Germinal center (tissue), 1 donor: Measurements from ENCODE around the gene DNAJA3.

Experiments used
- DNase-seq: peaks from one replicate; pipeline ENCODE4 v3.0.0; 2012; ENCODE audit warnings: mixed read lengths, low spot score

DNAJA3 gene

DNA sequence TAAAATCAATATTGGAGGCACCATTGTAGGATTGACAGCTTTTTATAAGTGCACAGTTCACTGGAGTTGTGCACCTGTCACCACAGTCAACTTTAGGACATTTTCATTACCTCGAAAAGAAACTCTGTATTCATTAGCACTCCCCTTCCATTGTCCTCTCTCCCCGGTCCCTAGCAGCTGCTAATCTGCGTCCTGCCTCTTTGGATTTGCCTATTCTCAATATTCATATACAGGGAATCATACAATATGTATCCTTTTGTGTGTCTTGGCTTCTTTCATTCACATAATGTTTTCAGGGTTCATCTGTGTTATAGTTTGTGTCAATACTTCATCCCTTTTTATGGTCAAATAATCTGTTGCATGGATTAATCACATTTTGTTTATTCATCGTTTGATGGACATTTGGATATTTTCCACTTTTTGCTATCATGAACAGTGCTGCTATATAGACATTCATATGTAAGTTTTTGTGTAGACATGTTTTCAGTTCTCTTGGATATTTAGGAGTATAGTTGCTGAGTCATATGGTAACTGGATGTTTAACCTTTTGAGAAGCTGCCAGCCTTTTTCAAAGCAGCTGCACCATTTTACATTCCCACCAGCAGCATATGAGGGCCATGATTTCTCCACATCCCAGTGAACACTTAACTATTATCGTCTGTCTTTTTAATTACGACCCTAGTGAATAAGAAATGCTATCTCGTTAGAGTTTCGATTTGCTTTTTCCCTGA, 9.8 kb downstream of the DNAJA3 start:
- no peak for DNase-seq

DNA sequence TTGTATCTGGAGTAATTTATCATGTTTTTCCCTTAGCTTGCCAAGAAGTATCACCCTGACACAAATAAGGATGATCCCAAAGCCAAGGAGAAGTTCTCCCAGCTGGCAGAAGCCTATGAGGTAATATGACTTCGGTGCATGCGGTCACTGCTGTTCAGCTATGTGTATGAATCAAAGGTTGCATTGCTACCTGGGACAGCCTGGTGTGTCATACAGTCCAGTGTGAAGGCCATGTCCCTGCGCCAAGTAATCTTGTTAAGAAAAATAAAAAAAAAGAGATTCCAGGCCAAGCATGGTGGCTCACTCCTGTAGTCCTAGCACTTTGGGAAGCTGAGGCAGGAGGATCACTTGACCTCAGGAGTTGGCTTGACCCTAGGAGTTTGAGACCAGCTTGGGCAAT, 11.7 kb downstream of the DNAJA3 start:
- no peak for DNase-seq

DNA sequence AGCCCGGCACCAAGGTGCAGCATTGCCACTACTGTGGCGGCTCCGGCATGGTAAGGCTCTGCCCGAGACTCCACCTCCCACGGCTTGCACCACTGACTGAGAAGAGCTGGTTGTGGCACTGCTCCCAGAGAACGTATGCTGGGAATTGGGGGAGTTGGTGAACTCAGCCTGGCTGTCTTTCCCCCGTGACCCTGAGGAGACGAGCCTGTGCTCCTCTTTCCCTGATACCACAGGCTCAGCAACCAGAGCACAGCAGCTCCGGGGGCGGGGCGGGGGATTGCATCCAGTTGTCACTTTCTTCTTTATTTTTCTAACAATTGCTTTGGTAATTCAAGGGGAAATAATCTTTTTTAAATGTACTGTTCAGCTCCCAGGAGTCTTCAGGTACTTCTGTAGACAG, 16.7 kb downstream of the DNAJA3 start:
- DNase-seq, result no peak

DNA sequence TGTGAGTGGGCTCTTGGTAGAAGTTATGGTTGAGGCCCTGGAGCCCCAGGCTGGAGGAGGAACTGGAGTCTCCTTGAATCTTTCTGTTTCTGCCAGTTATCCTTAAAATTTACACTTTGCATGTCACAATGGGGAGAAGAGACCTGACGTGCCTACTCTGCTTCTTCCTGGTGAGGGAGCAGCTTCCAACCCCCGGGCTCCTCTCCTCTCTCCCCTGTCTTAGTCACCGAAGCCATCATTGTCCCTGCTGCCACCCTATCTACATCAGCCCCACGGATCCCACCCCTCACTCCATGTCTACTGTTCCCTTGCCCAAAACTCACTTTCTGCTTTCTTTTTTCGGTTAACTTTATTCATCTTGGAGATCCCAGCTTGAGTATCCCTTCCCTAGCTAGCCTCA, 17.6 kb downstream of the DNAJA3 start:
- no peak for DNase-seq

DNA sequence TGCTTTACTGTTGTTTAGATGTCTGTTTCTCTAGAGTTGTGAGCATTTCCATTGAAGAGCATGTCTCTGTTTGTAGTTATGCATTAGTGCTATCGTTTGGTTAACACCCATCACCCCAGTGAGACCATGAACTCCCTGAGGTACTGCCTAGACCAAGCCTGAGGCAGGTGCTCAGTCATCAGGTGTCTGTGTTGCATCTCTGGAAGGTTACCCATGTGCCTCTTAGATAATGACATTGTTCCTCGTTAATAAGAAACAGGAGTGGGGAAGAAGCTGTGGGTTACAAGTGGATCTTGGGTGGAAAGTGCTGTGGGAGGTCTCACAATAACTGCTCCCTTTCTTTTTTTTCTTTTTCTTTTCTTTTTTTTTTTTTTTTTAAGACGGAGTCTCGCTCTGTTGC, 18.3 kb downstream of the DNAJA3 start:
- DNase-seq, result no peak

DNA sequence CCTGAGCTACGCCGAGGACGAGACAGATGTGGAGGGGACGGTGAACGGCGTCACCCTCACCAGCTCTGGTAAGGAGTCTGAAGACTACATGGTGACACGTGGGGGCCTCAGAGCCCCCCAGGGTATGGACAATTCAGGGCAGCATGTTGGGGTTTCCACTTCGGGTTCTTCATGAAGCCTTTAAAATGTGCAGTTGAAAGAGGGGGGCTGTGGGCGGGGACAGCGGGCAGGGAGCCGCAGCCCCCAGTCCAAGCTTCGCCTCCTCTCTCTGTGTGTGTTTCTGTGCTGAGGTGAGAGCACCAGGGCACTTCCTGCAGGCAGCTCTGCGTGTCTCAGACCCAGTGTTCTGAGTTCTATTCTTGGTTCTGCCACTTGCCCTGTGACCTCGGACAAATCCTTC, 24.8 kb downstream of the DNAJA3 start:
- no peak for DNase-seq

DNA sequence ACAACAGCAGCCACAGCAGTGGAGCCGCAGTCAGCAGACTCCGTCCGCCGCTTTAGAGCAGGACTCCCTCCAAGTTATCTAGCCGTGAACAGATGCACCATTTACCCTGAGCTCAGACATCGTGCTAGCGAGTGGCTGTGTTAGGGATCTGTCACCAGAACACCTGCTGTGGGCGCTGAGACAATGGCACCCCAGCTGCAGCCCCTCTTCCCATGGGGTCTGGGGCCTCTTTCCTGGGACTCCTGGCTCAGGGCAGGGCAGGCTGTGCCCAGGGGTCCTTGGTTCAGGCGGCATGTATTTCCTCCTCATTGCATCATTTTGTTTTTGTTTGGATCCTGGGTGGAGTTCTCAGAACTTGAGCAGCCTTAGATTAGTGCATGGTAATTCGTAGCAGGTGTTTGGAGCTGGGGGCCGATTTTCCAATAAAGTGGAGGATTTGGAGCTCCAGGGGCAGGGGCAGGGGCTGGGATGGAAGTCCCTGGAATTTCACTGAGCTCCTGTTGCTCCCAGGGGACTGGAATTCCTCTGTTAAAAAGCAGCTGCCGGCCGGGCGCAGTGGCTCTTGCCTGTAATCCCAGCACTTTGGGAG, 25.4 kb downstream of the DNAJA3 start:
- DNase-seq, result no peak

DNA sequence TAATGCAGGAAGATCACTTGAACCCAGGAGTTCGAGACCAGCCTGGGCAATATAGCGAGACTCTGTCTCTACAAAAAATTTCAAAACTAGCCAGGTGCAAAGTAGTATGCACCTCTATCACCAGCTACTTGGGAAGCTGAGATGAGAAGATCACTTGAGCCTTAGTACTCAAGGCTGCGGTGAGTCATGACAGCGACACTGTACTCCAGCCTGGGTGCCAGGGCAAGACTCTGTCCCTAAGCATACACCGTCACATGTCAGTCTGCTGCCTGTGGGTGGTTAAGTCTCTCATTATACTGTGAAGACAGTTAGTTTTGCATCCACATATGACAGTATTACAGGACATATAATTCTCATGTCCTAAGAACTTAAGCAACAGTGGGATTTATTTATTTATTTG, 27.0 kb downstream of the DNAJA3 start:
- DNase-seq, result no peak

DNA sequence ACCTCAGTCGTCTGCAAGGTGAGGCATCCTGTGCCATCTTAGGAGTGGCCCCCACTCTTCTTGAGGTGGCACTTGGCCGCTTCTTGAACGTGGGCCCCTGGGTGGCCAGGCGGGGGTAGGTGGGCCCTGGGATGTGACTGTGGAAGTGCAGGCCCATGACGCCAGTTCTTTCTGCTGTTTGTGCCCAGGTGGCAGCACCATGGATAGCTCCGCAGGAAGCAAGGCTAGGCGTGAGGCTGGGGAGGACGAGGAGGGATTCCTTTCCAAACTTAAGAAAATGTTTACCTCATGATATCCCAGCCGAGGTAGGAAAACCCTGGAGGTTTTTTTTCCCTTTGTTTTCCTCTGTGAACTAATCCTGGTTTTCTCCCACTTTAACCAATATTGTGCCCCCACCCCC, 29.0 kb downstream of the DNAJA3 start:
- DNase-seq, result no peak

DNA sequence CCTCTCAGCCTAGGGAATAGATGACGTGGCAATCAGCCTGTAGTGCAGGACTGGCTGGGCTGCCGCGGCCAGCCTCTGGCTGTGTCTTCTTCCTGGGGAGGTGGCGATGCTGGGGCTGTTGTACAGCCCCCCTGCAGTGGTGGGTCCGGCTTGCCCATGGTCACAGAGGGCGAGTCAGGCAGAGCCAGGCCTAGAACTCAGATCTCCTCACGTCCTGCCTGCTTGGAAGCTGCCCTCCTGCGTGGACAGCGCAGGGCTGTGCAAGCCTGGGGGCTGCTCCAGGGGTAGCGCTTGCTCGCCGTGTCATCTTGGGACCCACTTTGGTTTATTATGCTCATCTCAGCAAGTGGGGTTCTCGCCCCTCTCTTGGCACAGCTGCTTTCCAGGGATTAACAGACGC, 29.4 kb downstream of the DNAJA3 start:
- DNase-seq, result no peak

DNA sequence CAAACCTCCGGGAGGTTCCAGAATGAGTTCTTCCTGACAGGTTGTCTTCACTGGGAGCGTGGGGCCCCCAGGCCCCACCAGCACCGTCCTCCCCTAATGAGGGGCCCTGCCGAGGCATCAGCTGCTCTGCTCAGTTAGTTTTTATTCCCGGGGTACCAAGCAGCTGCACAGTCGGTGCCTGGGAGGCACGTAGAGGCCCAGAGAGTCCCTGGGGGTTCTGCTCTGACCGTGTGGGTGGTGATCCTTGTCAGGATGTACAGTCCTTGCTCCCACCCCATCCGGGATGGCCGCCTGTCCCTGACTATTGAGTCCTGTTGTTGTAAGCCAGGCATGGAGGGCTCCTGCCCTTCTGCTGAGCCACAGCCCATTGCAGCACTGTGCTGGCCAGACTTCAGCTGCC, 30.3 kb downstream of the DNAJA3 start:
- DNase-seq, result no peak

DNA sequence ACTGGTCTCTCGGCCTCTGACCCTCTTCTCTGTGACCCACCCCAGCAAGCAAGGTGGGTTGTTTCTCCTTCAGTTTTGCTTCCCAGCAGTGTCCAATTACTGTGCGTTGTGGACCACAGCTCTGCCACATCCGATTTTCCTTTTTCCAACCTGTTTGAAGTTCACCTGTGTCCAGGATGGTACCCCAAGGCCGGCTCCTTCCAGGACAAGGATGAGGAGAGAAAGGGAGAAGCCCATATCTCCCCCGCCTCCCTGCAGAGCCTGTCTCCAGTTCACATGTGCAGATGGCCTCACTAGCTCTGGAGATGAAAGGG, 35.2 kb downstream of the DNAJA3 start:
- DNase-seq, result no peak

DNA sequence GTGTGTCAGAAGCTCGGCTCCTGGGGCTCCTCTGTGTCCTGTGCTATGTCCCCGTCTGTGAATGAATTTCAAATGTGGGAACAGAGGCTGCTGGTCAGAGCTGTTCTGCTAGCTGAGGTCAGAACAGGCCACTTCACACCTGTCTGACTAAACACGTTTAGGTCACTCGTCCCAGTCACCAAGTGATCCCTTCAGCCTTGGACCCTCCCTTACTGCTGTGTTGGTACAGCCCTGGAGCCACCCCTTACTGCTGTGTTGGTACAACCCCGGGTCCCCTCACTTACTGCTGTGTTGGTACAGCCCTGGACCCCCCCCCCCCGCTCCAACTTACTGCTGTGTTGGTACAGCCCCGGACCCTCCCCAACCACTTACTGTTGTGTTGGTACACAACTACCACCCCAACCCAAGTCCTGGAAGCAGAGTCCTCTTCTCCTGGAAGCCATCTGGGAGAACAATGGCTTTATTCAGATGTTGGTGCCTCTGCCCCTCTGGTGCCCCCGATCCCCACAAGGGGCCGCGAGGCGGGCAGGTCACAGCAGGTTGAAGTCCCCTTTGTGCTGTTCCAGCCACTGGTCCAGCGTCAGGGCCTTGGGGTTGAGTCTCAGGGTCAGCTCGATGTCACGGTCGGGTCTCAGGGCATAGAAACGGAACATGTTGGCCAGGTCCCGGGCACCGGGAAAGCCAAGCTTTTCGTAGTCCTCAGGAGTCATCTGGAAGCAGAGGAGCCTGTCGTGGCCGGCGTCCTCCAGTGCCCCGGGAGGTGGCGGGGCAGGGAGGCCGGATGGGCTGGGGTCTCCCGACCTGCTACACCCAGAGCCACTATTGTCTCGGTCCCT, 35.8 kb downstream of the DNAJA3 start:
- DNase-seq, result no peak

DNA sequence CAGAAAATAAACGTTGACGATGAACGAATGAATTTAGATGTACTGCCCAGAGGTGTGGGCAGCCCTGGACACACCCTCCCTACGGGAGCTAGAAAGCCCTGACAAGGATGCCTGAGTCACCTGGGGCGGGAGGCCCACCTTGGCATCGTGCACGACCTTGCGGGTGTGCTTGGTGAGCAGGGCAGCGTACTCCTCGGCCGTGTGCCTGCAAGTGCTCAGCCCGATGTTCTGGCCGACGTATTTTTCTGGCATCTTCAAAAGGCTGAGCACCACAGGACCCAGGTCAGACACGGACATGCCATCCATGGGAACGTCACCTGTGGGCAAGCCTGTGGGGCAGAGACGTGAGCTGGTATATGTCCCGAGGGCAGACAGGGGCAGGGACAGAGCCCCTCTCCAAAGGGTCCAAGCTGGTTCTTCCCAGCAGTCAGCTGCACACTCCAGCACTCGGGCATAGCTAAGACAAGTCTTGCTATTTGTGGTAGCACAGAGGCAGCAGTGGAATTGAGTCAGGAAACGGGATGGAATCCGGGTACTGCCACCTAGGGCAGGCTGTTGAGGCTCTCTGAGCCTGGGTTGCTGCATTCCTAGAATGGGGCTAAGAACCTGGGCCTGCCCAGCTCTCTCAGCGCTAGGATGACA, 38.0 kb downstream of the DNAJA3 start:
- DNase-seq, result no peak

DNA sequence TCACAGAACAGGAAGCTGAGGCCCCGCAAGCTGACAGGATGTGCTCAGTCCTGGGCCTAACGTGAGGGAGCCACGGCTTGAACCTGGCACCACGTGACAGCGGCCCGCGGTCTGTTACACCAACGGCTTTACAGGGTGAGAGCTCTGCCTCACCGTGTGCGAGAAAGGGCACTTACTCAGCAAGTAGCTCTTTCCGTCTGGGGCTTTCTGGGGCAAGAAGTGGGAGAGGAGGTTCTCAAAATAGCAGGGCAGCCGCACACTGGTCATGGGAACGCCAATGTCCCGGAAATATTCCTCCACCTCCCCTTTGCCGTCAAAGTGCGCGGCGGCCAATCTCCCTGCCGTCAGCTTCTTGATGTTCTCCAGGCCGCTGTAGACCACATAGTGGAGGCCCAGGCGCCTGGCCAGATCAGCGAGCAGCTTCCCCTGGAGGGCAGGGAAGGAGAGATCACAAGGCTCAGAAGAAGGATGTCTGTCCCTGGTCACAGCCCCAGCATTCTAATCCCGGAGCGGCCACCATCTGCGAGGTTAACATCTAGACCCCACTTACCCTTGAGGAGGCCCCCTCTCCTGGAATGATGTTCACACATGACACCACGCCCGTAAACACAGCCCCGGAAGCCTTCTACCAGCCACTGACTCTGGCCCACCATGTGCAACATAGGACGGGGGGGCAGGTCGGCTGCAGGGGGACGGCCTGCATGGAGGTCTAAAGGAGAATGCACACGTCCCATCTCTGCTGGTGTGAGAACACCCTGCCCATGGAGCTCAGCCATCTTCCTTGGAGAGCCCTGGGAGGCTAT, 40.5 kb downstream of the DNAJA3 start:
- DNase-seq, result no peak

DNA sequence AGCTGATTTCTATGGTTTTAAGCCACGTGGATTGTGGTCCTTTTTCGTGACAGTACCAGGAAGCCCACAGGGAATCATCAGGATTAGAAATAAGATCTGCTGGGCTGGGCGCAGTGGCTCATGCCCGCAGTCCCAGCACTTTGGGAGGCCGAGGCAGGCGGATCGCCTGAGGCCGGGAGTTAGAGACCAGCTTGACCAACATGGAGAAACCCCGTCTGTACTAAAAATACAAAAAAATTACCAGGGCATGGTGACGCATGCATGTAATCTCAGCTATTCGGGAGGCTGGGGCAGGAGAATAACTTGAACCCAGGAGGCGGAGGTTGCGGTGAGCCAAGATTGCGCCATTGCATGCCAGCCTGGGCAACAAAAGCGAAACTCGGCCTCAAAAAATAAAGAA, 42.2 kb downstream of the DNAJA3 start:
- DNase-seq, result no peak

DNA sequence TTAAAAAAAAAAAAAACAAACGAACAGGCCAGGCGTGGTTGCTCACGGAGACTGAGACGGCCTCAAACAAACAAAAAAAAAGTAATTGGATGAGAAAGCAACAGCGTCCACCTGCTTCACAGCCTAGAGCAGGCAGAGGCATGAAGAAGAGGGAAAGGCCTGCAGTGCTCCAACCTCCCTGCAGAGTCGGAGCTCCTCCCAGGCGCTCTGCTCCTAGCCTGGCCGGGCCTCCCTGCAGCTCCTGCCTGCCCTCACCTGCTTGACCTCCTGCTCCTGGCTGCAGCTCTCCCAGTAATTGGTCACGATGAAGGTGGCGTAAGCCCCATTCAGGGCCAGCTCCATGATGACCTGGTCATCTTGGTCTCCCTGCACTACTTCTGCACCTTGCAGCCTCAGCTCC, 43.3 kb downstream of the DNAJA3 start:
- no peak for DNase-seq

DNA sequence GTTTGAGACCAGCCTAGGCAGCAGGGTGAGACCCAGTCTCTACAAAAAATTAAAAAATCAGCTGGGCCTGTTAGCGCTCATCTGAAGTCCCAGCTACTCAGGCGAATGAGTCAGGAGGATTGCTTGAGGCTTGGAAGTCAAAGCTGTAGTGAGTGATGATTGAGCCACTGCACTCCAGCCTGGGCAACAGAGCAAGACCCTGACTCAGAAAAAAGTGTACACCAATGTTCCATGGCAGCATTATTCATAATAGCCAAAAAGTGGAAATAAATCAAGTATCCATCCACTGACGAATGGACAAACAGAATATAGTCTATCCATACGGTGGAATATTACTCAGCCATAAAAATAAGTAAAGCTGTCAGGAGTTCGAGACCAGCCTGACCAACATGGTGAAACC, 46.2 kb downstream of the DNAJA3 start:
- DNase-seq, result no peak

DNA sequence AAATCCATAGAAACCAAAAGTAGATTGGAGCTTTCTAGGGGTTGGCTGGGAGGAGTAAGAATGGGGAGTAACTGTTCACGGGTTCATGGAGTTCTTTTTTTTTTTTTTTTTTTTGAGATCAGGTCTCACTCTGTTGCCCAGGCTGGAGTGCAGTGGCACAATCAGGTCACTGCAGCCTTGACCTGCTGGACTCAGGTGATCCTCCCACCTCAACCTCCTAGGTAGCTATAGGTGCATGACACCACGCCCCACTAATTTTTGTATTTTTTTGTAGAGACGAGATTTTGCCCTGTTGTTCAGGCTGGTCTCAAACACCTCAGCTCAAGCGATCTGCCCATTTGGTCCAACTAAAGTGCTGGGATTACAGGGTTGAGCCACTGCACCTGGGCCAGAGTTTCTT, 47.2 kb downstream of the DNAJA3 start:
- DNase-seq, result no peak

DNA sequence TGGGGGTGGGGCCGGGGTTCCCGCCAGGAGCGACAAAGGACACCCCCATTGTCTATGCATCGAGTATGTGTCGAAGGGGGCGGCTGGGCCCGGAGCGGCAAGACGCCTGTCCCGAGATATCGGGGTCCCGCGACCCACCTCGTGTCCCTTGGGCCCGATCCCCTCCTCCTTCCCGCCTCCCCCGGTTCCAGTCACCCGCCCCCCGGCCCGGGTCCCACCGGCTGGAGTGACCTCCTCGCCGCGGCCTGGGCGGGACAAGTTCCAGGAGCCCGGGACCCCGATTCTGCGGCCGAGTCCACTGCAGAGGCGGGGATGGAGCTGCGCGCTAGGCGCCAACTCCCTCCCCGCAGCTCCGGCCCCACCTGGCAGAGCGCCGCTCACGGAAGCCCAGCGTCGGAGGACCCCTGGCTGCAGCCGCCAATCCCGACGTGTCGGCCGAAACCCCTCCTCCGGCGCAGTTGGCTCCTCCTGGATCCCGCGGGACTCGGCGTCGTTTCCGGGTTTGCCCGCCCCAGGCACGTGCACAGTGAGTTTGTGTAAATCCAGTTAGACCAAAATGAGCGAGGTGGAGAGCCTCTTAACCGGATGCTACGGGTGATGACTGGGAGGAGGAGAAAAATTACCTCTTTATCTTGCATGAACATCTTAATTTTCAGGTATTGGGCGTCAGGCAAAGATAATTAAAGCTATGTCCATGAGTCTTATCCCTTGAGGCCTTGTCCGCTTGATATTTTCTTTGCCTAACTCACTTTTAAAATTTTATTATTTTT, 48.7 kb downstream of the DNAJA3 start, which contains the start of gene NMRAL1:
NMRAL1 (minus strand) TSS at position 434 of the 770 bp plus-strand sequence. CDS start 493 bp downstream, outside the sequence.
- DNase-seq, result peak; percentile 85
